Mesendoderm (in vitro differentiated cells): Measurements from ENCODE around the gene DOCK10.
A peak's percentile ranks its signal among the peaks of the same experiment; 100 is the strongest.

ENCODE experiments used
- DNase-seq: peaks from one replicate; pipeline ENCODE4 v3.0.0; 2013
- H2AK5ac ChIP-seq: 2 replicates; pipeline ENCODE4 v1.6.1; 2013; ENCODE audit warnings: low read length, inconsistent platforms
- H2BK120ac ChIP-seq: 2 replicates; pipeline ENCODE4 v1.6.1; 2013; ENCODE audit warnings: low read depth, mild to moderate bottlenecking, low read length, moderate library complexity, mixed read lengths
- H2BK15ac ChIP-seq: replicated peaks from 2 replicates; pipeline ENCODE4 v1.6.1; 2013; ENCODE audit warnings: low read depth, mild to moderate bottlenecking, moderate library complexity
- H2BK5ac ChIP-seq: 2 replicates; pipeline ENCODE4 v1.6.1; 2013; ENCODE audit warnings: low read length, inconsistent platforms
- H3K18ac ChIP-seq: 2 replicates; pipeline ENCODE4 v1.6.1; 2013; ENCODE audit warnings: mild to moderate bottlenecking, low read length, mixed read lengths
- H3K23ac ChIP-seq: one replicate; pipeline ENCODE4 v1.6.1; 2013; ENCODE audit warnings: low read length
- H3K27ac ChIP-seq: 2 replicates; pipeline ENCODE4 v1.5.1; 2013; ENCODE audit warnings: low read depth, mild to moderate bottlenecking, inconsistent platforms, low read length, moderate library complexity
- H3K27me3 ChIP-seq: 2 replicates; pipeline ENCODE4 v1.6.1; 2013; ENCODE audit warnings: low read length, control low read depth, mild to moderate bottlenecking, inconsistent platforms; ENCODE audit not compliant: insufficient read depth, poor library complexity
- H3K36me3 ChIP-seq: 2 replicates; pipeline ENCODE4 v1.6.1; 2013; ENCODE audit warnings: low read length, inconsistent platforms; ENCODE audit not compliant: control insufficient read depth, insufficient read depth
- H3K4ac ChIP-seq: one replicate; pipeline ENCODE4 v1.6.1; 2013; ENCODE audit warnings: low read depth, mild to moderate bottlenecking, low read length, moderate library complexity
- H3K4me1 ChIP-seq: 2 replicates; pipeline ENCODE4 v1.6.1; 2013; ENCODE audit warnings: low read depth, low read length, inconsistent platforms; ENCODE audit not compliant: control insufficient read depth
- H3K4me2 ChIP-seq: 2 replicates; pipeline ENCODE4 v1.6.1; 2013; ENCODE audit warnings: low read length
- H3K4me3 ChIP-seq: 2 replicates; pipeline ENCODE4 v1.5.1; 2013; ENCODE audit warnings: mild to moderate bottlenecking, low read length
- H3K56ac ChIP-seq: one replicate; pipeline ENCODE4 v1.6.1; 2013; ENCODE audit warnings: low read length
- H3K79me1 ChIP-seq: 2 replicates; pipeline ENCODE4 v1.6.1; 2013; ENCODE audit warnings: low read length, inconsistent platforms
- H3K79me2 ChIP-seq: 2 replicates; pipeline ENCODE4 v1.6.1; 2013; ENCODE audit warnings: mild to moderate bottlenecking, low read length; ENCODE audit not compliant: control insufficient read depth, insufficient read depth
- H3K9ac ChIP-seq: 2 replicates; pipeline ENCODE4 v1.6.1; 2013; ENCODE audit warnings: low read length, inconsistent platforms
- H4K5ac ChIP-seq: one replicate; pipeline ENCODE4 v1.6.1; 2013; ENCODE audit warnings: low read length
- H4K8ac ChIP-seq: one replicate; pipeline ENCODE4 v1.6.1; 2013; ENCODE audit warnings: low read depth, mild to moderate bottlenecking, control low read depth, low read length, moderate library complexity
- WGBS: extraction: QIAGEN DNeasy Blood & Tissue Kit; methylation state at CpG from one replicate; pipeline ENCODE4 v1.1.7; 2013; ENCODE audit warnings: low lambda C conversion rate, missing lambda C conversion rate; ENCODE audit not compliant: insufficient coverage; ENCODE audit errors: extremely low coverage; 5-methylcytosine and 5-hydroxymethylcytosine counted together

The DOCK10 gene

DNA sequence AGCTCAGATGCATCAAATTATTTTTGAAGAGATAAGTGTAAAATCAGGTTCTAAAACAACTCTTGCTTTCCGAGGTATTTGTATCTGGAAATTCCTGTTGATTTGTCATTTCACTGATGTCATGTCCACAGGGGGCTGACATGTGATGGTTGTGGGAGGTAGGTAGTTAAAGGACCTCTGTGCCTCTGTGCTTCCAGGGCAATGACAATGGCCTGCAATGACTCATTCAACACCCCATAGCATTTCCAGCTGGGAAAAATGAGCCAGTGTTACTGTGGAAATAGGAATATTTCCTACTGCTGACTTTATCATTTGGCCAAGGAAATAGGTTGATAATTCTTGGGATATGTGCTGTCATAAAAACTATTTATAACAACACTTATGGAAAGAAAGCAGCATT, 239.9 kb downstream of the DOCK10 start:
- peak; percentile 89 for DNase-seq
- Histone ChIP-seq H4K8ac (no peak overlapping the region), H3K9ac (no peak overlapping the region), H2BK15ac (no peak overlapping the region), H3K27me3 (no peaks in the 10 kb centered on the region), H3K79me1 (no peaks in the 10 kb centered on the region), H3K27ac (no peak overlapping the region), H3K23ac (no peak overlapping the region), H3K79me2 (no peaks in the 10 kb centered on the region), H3K4ac (no peak overlapping the region), H3K4me1 (peaks cover 3% of the 10 kb centered on the region), H3K56ac (no peak overlapping the region), H3K18ac (no peak overlapping the region), H3K4me2 (no peak overlapping the region), H2BK120ac (no peak overlapping the region), H2AK5ac (no peak overlapping the region), H4K5ac (no peak overlapping the region), H3K4me3 (no peak overlapping the region), H2BK5ac (no peak overlapping the region), H3K36me3 (no peaks in the 10 kb centered on the region)
- no CpG with 5 or more reads among the region's 1 CpG for WGBS

- H3K36me3 ChIP-seq: no peaks in the 10 kb centered on the region
- no peaks in the 10 kb centered on the region for H3K79me1 ChIP-seq
- no peak overlapping the region for H3K4ac ChIP-seq
- no peak overlapping the region for H2BK15ac ChIP-seq
- H3K4me1 ChIP-seq: peaks cover 3% of the 10 kb centered on the region
- no peaks in the 10 kb centered on the region for H3K79me2 ChIP-seq
- peak overlapping the region; percentile 68 for H3K23ac ChIP-seq
- no peaks in the 10 kb centered on the region for H3K27me3 ChIP-seq
- H2AK5ac ChIP-seq: peak overlapping the region; percentile 53
- peak overlapping the region; percentile 76 for H2BK5ac ChIP-seq
- no peak overlapping the region for H4K8ac ChIP-seq
- no peak overlapping the region for H3K4me2 ChIP-seq
- peak; percentile 48 for DNase-seq
- H3K18ac ChIP-seq: no peak overlapping the region
- no peak overlapping the region for H3K9ac ChIP-seq
- no peak overlapping the region for H3K56ac ChIP-seq
- H4K5ac ChIP-seq: peak overlapping the region; percentile 60
- no peak overlapping the region for H3K27ac ChIP-seq
- H3K4me3 ChIP-seq: no peak overlapping the region
- H2BK120ac ChIP-seq: no peak overlapping the region
- no CpG with 5 or more reads among the region's 1 CpG for WGBS
Observed at GRCh38 chr2:224801360-224801759, 240.9 kb downstream of the DOCK10 start.

DNA sequence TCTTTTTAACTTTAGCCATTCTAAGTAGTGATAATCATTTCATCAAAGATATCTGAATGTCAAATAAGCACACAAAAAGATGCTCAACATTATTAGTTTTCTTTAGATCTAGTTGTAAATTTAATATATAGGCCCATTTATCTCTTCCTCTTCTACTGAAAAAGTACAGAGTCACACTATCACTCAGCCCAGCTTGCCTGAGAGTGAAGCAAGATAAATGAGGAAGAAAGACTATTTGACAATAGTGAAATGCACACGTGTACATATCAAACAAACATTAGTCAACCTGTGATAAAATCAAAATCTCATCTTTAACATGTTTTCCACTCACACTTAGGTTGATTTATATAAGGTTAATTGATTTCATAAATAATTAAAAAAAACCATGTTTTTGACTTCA, 242.6 kb downstream of the DOCK10 start:
- no peak overlapping the region for H3K18ac ChIP-seq

GRCh38 chr2:224798180-224798579, 244.1 kb downstream of the DOCK10 start:
- no peak overlapping the region for H3K4me3 ChIP-seq
- H3K79me1 ChIP-seq: no peaks in the 10 kb centered on the region
- no peak for DNase-seq
- no peak overlapping the region for H3K56ac ChIP-seq
- H2BK15ac ChIP-seq: no peak overlapping the region
- H2BK120ac ChIP-seq: no peak overlapping the region
- H3K4me2 ChIP-seq: no peak overlapping the region
- H3K27ac ChIP-seq: no peak overlapping the region
- H2BK5ac ChIP-seq: no peak overlapping the region
- no peak overlapping the region for H2AK5ac ChIP-seq
- H3K18ac ChIP-seq: no peak overlapping the region
- H3K4ac ChIP-seq: no peak overlapping the region
- H4K8ac ChIP-seq: no peak overlapping the region
- H4K5ac ChIP-seq: no peak overlapping the region
- no peaks in the 10 kb centered on the region for H3K27me3 ChIP-seq
- no peak overlapping the region for H3K23ac ChIP-seq
- no peaks in the 10 kb centered on the region for H3K79me2 ChIP-seq
- no peak overlapping the region for H3K9ac ChIP-seq
- peaks cover 3% of the 10 kb centered on the region for H3K4me1 ChIP-seq
- H3K36me3 ChIP-seq: no peaks in the 10 kb centered on the region
- no CpG with 5 or more reads among the region's 2 CpGs for WGBS

More for the DNA sequence above, 242.6 kb downstream of the DOCK10 start:
- Histone ChIP-seq H3K23ac (no peak overlapping the region), H3K79me2 (no peaks in the 10 kb centered on the region), H3K4me2 (no peak overlapping the region), H3K4me3 (no peak overlapping the region), H3K56ac (no peak overlapping the region), H3K27me3 (no peaks in the 10 kb centered on the region), H3K79me1 (no peaks in the 10 kb centered on the region), H3K4ac (no peak overlapping the region), H2BK120ac (no peak overlapping the region), H2AK5ac (no peak overlapping the region), H3K36me3 (no peaks in the 10 kb centered on the region), H2BK5ac (no peak overlapping the region), H3K9ac (no peak overlapping the region), H3K27ac (no peak overlapping the region), H4K8ac (no peak overlapping the region), H2BK15ac (no peak overlapping the region), H3K4me1 (peaks cover 3% of the 10 kb centered on the region), H4K5ac (no peak overlapping the region)
- DNase-seq: no peak
- no CpG with 5 or more reads among the region's 1 CpG for WGBS

GRCh38 chr2:224796695-224797305, 245.5 kb downstream of the DOCK10 start:
- no peak for DNase-seq
- Histone ChIP-seq H3K4ac (no peak overlapping the region), H3K9ac (no peak overlapping the region), H3K23ac (no peak overlapping the region), H3K56ac (no peak overlapping the region), H2AK5ac (no peak overlapping the region), H4K8ac (no peak overlapping the region), H3K4me2 (no peak overlapping the region), H3K79me1 (no peaks in the 10 kb centered on the region), H4K5ac (no peak overlapping the region), H3K4me3 (no peak overlapping the region), H2BK15ac (no peak overlapping the region), H2BK5ac (no peak overlapping the region), H2BK120ac (no peak overlapping the region), H3K36me3 (no peaks in the 10 kb centered on the region), H3K27ac (no peak overlapping the region), H3K18ac (no peak overlapping the region), H3K27me3 (no peaks in the 10 kb centered on the region), H3K4me1 (peaks cover 3% of the 10 kb centered on the region), H3K79me2 (no peaks in the 10 kb centered on the region)
- no CpG with 5 or more reads among the region's 8 CpGs for WGBS

GRCh38 chr2:224793946-224794345, 248.3 kb downstream of the DOCK10 start:
- H3K79me2 ChIP-seq: no peaks in the 10 kb centered on the region
- H3K4me2 ChIP-seq: no peak overlapping the region
- no peak overlapping the region for H2AK5ac ChIP-seq
- no peaks in the 10 kb centered on the region for H3K27me3 ChIP-seq
- no peak overlapping the region for H4K5ac ChIP-seq
- no CpG with 5 or more reads among the region's 3 CpGs for WGBS
- H3K18ac ChIP-seq: no peak overlapping the region
- no peak overlapping the region for H2BK120ac ChIP-seq
- no peak overlapping the region for H3K56ac ChIP-seq
- H4K8ac ChIP-seq: no peak overlapping the region
- no peaks in the 10 kb centered on the region for H3K4me1 ChIP-seq
- H3K27ac ChIP-seq: no peak overlapping the region
- no peak overlapping the region for H2BK15ac ChIP-seq
- H3K23ac ChIP-seq: no peak overlapping the region
- H2BK5ac ChIP-seq: no peak overlapping the region
- no peak for DNase-seq
- H3K79me1 ChIP-seq: no peaks in the 10 kb centered on the region
- no peaks in the 10 kb centered on the region for H3K36me3 ChIP-seq
- H3K9ac ChIP-seq: no peak overlapping the region
- H3K4ac ChIP-seq: no peak overlapping the region
- no peak overlapping the region for H3K4me3 ChIP-seq
